ENCODE measurements around the gene SLC39A1. TPM values are rescaled to one million over a fixed set of nuclear protein-coding genes. Genes with fewer than 3 reads are reported as not detected.

Gene SLC39A1
- total and polyA plus RNA-seq, 11 donors = 31.6 to 163 (median 48.4) TPM

GRCh38 chr1:153977250-153978240 lies 14.2 kb upstream of the SLC39A1 start, which contains the start of gene JTB:
Gene JTB, minus strand, starts transcription at chr1:153977674. Its CDS starts 422 bp downstream, at chr1:153977252.
- H3K27ac ChIP-seq = peak within 1 kb of the TSS; percentile 72 to 97 (median 92)
- H3K4me1 ChIP-seq = peaks cover 0 to 40% (median 19%) of the 10 kb centered on the region in 12 donors
- WGBS, 4 donors = 0 to 1% (median 0%) methylated on average over 23 to 75 of the region's 75 CpGs
- intact Hi-C loops (cut with DNase I) = loop anchor here in 3 of 10 donors (1.0 to 5.0 kb wide), 3 partner anchors 10 to 55 kb away; partner anchors contain the start of genes CREB3L4 (in 1 of the 3), DENND4B (in 1 of the 3) and GATAD2B (in 1 of the 3)
- no peaks in the 10 kb centered on the region for H3K9me3 ChIP-seq
- DNase-seq (peak; percentile 90 to 94 (median 92)), ATAC-seq (peak; percentile 90 to 97 (median 96))
- H3K36me3 ChIP-seq = peaks cover 0 to 52% (median 43%) of the 10 kb centered on the region in 9 donors
- H3K4me3 ChIP-seq = peak within 1 kb of the TSS; percentile 70 to 97 (median 88)
- TF ChIP-seq CTCF (IDR thresholded peaks at IDR 0.05) = no peak
- TF ChIP-seq POLR2A (IDR thresholded peaks at IDR 0.05) = peak; percentile 66 to 91
- no peaks in the 10 kb centered on the region for H3K27me3 ChIP-seq

GRCh38 chr1:153976819-153977249 lies 13.5 kb upstream of the SLC39A1 start:
- peaks cover 0 to 50% (median 40%) of the 10 kb centered on the region in 9 donors for H3K36me3 ChIP-seq
- 0 to 5% (median 2%) methylated on average over 12 to 16 of the region's 16 CpGs for WGBS, 4 donors
- ATAC-seq = peak in 1 of 4 donors; percentile 1

GRCh38 chr1:153973525-153973924 lies 10.2 kb upstream of the SLC39A1 start:
- Histone ChIP-seq H3K9me3 (no peaks in the 10 kb centered on the region), H3K27me3 (no peaks in the 10 kb centered on the region), H3K27ac (no peak overlapping the region), H3K4me3 (no peak overlapping the region), H3K4me1 (peaks cover 0 to 53% (median 19%) of the 10 kb centered on the region in 12 donors), H3K36me3 (peaks cover 0 to 36% (median 33%) of the 10 kb centered on the region in 9 donors)
- intact Hi-C loops (cut with DNase I) = no loop called here
- ATAC-seq (no peak), DNase-seq (no peak)
- TF ChIP-seq POLR2A (IDR thresholded peaks at IDR 0.05) (no peak), CTCF (IDR thresholded peaks at IDR 0.05) (no peak)
- WGBS, 4 donors = 72 to 82% (median 80%) methylated on average over 7 of the region's 7 CpGs

More at GRCh38 chr1:153976819-153977249, 13.5 kb upstream of the SLC39A1 start:
- intact Hi-C loops (cut with DNase I) = loop anchor here in 3 of 10 donors (1.0 to 5.0 kb wide), 3 partner anchors 10 to 55 kb away; partner anchors contain the start of genes CREB3L4 (in 1 of the 3), DENND4B (in 1 of the 3) and GATAD2B (in 1 of the 3)
- H3K4me3 ChIP-seq = peak overlapping the region; percentile 70 to 97 (median 88)
- no peak for TF ChIP-seq CTCF (IDR thresholded peaks at IDR 0.05)
- no peak for TF ChIP-seq POLR2A (IDR thresholded peaks at IDR 0.05)
- peak overlapping the region; percentile 72 to 97 (median 92) for H3K27ac ChIP-seq
- H3K4me1 ChIP-seq = peaks cover 0 to 46% (median 19%) of the 10 kb centered on the region in 12 donors
- no peaks in the 10 kb centered on the region for H3K27me3 ChIP-seq
- DNase-seq = no peak
- no peaks in the 10 kb centered on the region for H3K9me3 ChIP-seq

- Histone ChIP-seq H3K4me1 (peaks cover 0 to 52% (median 19%) of the 10 kb centered on the region in 12 donors), H3K27me3 (no peaks in the 10 kb centered on the region), H3K36me3 (peaks cover 0 to 36% (median 33%) of the 10 kb centered on the region in 9 donors), H3K4me3 (no peak overlapping the region), H3K27ac (no peak overlapping the region), H3K9me3 (no peaks in the 10 kb centered on the region)
- intact Hi-C loops (cut with DNase I) = no loop called here
- TF ChIP-seq CTCF (IDR thresholded peaks at IDR 0.05) (no peak), POLR2A (IDR thresholded peaks at IDR 0.05) (no peak)
- 92 to 96% (median 94%) methylated on average over 3 of the region's 3 CpGs for WGBS, 4 donors
- ATAC-seq (no peak), DNase-seq (no peak)
These were observed 9.7 kb upstream of the SLC39A1 start for GRCh38 chr1:153973071-153973470.
